Renal pelvis (tissue), 3 donors: ENCODE measurements around the gene RASA2. TPM values are rescaled to one million over a fixed set of nuclear protein-coding genes. Genes with fewer than 3 reads are reported as not detected.

Experiments
- polyA plus RNA-seq, 3 donors: library from polyadenylated mRNA; unstranded; fragments of 120-200 nt; gene quantifications; one replicate each; pipeline ENCODE4 v1.2.1, GENCODE V29; 2013; ENCODE audit not compliant: insufficient read length in 3 of 3

RASA2 gene
- polyA plus RNA-seq, 3 donors, result 17.4 to 26.0 (median 24.0) TPM

Other genes with a start within 250 kb of the RASA2 start
- gene ZBTB38, start 118.5 kb upstream of the RASA2 start, polyA plus RNA-seq, result 10 to 100 TPM; 51.7 to 66.1 (median 51.9) TPM